Left cardiac atrium (tissue), 4 donors: Measurements from ENCODE around the gene DNAAF3. TPM values are rescaled to one million over a fixed set of nuclear protein-coding genes. Genes with fewer than 3 reads are reported as not detected.
"Not testable (repeated sequence)": the region's sequence is repeated elsewhere in the genome, so short reads cannot be mapped to it uniquely, and the experiment has no call there.

Source experiments
- ATAC-seq, 2 donors: fragments of 200-7000 bp; cut with Tn5 transposase; one replicate each; pipeline ENCODE4 v1.9.1; 2020; ENCODE audit warnings: mild to moderate bottlenecking in 2 of 2, moderate library complexity in 2 of 2
- DNase-seq: peaks from one replicate; pipeline ENCODE4 v3.0.0-alpha.2; 2020
- intact Hi-C, 2 donors: fragments of 100-400 bp; cut with DNase I; formaldehyde crosslinking; loops; one replicate each; pipeline versions ENCODE4 v1.14.1 to v1.15.1; 2022 to 2023
- long read RNA-seq: library from polyadenylated mRNA; unstranded; transcript quantifications from one replicate; pipeline ENCODE4 v2.0.0, GENCODE V29; 2021
- total RNA-seq, 2 donors: library from RNA; stranded (reverse); fragmentation: NEBNext Ultra II Directional; extraction: Animal tissue kit (Norgen Biotek cat#: 25700); gene quantifications; one replicate each; pipeline ENCODE4 v1.2.1, GENCODE V29; 2021
- donor health status: DM: no; HTN: yes; CAD: no.
- donor health status: DM: no; HTN: yes; CAD: no; lungs with severe emphysema.
- donor health status: DM: yes; HTN: yes; CAD: no.
- donor health status: Dilated cardiomyopathy.

Gene DNAAF3
- total RNA-seq = 1 to 10 TPM in 1 of 2 donors, under 1 TPM in 1; 0.41 to 1.1 TPM
- long read RNA-seq = 0 reads

DNA sequence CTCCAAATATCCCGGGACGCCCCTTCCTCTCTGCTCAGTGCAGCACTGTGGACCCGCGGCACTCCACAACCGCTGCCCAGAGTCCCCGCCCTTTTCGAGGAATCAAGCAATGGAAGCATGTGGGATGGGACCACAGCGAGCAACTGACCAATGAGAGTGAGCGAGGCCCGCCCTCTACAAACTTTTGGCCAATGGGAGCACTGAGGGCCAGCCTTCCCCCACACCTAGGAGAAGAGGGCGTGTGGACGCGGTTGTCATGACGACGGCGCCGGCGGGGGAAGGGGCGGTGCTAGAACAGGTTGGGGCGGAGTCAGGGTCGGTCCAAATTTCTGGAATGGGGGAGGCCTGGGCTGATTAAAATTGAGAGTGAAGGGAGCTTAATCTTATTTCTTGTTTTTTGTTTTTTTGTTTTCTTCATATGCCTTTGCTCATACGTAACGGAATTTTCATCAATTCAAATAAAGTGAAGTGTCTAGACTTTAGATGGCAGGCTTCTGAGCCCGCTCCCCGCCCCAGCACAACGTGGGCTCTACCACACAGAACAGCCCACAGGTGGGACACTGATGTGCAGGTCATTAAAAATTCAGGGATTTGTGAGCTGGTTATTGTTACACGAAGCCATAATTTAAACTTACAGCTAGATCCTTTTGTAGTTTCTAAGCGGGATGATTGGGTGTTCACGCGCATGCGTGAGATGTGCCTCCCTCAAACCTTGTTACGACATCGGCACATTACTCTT lies at the start of gene DNAAF3:
Gene DNAAF3, minus strand, starts transcription at position 84 of the 739 bp plus-strand sequence. CDS start 200 bp downstream, outside the sequence.
- DNase-seq (peak; percentile 95), ATAC-seq (peak; percentile 99 to 100)
- intact Hi-C loops = no loop called here

GRCh38 chr19:55213547-55213946 lies 47.1 kb upstream of the DNAAF3 start:
- DNase-seq (no peak), ATAC-seq (no peak)
- intact Hi-C loops = loop anchor here in 1 of 2 donors (10.0 kb wide), 1 partner anchor 51 kb away; no protein-coding TSS in a partner anchor

- DNase-seq = no peak
- no peak for ATAC-seq
- intact Hi-C loops = loop anchor here in 1 of 2 donors (10.0 kb wide), 1 partner anchor 52 kb away; no protein-coding TSS in a partner anchor
Measured at GRCh38 chr19:55212447-55212846, 46.0 kb upstream of the DNAAF3 start.

DNA sequence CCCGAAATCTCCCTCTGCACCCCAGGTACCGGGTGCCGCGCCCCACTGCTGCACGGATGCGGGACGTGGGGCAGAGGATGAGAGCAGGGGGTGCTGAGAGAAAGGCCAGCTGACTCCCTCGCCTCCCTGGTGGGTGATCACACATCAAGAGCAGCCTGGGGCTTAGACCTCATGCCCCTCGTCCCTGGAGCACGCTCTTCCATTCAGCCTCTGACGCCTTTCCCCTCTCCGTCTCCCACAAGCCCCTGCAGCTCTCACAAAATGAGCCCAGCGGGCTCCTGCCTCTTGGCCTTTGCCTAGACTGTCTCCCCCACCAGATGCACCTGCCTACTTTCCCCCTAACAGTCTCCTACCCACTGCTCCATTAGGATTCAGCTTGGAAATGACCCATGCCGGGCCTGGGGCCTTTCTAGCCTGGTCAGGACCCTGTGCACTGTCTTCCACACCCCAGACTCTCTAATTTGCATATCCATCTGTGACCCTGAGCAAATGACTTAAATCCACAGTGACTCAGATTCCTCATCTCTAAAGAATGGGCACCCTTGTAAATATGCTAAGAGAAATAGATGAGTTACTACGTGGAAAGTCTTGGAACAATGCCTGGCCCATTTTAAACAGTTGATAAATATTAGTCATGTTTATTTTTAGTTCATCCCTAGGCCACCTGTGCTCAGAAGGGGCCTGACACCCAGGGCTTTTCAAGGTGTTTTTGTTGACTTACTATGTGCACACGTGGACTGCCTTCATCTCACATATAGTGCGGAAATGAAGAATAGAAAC lies 43.5 kb upstream of the DNAAF3 start:
- peak in 1 of 2 donors; percentile 67 for ATAC-seq
- intact Hi-C loops = loop anchor here in 1 of 2 donors (10.0 kb wide), 1 partner anchor 55 kb away; no protein-coding TSS in a partner anchor
- no peak for DNase-seq

DNA sequence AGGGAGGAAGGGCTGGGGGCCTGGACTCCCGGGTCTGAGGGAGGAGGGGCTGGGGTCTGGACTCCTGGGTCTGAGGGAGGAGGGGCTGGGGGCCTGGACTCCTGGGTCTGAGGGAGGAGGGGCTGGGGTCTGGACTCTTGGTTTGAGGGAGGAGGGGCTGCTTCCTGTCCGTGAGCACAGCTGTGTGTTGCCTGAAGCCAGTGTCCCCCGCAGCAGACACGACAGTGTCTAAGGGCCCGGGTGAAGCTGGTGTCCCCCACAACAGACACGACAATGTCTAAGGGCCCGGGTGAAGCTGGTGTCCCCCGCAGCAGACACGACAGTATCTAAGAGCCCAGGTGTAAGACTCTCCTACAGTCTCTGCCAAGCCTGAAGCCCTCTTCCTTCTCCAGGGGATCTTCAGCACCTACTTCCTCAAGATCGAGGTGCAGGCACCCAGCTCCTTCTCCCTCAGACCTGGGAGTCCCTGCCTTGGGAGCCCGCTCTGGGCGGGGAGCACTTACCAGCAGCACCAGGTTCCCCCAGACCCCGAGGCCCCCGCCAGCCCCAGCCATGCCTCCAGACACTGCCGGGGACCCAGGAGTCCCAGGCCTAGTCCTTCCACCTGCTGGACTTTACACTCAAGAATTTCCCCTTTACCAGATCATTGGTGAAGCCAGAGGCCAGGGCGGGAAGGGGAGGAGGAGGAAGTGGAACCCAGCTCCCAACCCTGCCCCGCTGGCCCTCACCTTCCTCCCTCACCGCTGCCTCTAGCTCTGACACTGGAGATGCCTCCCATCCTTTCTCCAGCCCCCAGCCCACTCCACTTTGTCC lies 42.7 kb upstream of the DNAAF3 start, which contains the start of gene PTPRH:
Gene PTPRH, minus strand, starts transcription at position 622 of the 813 bp plus-strand sequence. Its CDS starts 68 bp downstream, at position 554.
- ATAC-seq = no peak
- no peak for DNase-seq
- intact Hi-C loops = no loop called here

DNA sequence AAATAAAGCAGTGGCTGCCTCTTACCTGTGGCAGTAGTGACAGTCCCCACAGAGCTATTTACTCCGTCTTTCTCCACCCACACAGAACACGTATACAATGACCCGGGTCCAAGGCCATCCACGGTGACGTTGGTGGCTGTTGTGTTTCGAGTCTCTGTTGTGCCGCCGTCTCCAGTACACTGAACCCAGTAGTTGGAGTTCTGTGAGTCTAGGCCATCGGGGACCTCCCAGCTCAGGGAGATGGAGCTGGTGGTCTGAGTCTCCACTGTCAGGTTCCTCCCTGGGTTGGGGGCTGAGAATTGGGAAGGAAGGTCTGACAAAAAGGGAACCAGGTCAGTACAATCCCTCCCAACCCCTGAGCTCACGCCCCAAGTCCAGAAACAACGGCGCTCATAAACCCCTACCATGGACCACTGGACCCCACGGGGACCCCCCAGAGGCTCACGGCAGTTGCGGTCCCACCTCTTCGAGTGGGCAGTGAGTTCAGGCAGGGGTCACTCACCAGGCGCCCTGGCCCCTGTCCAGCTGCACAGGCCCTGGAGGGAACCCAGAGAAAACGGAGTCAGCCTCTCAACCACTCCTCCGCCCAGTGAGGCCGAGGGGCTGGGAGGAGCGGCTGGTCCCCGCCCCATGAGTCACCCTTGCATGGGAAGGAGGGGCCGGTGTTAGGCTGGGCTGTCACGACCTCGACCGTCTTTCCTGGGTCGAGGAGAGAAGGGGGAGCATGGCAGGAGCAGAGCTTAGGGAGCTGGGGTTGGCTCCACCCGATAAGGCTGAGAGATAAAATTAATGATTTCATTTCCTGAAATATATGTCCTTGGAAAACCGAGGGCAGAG lies 40.5 kb upstream of the DNAAF3 start:
- intact Hi-C loops = no loop called here
- DNase-seq (peak; percentile 91), ATAC-seq (peak; percentile 97 to 98)

GRCh38 chr19:55202199-55202598 lies 35.8 kb upstream of the DNAAF3 start:
- DNase-seq, intact Hi-C loops, ATAC-seq: not testable (repeated sequence)

GRCh38 chr19:55199620-55200204 lies 33.3 kb upstream of the DNAAF3 start:
- DNase-seq = no peak
- intact Hi-C loops = no loop called here
- ATAC-seq = no peak

- ATAC-seq = no peak
- intact Hi-C loops = no loop called here
- DNase-seq = no peak
Measured at GRCh38 chr19:55198651-55199050, 32.2 kb upstream of the DNAAF3 start.

GRCh38 chr19:55197528-55197927 lies 31.1 kb upstream of the DNAAF3 start:
- peak in 1 of 2 donors; percentile 9 for ATAC-seq
- intact Hi-C loops = no loop called here
- DNase-seq = no peak

DNA sequence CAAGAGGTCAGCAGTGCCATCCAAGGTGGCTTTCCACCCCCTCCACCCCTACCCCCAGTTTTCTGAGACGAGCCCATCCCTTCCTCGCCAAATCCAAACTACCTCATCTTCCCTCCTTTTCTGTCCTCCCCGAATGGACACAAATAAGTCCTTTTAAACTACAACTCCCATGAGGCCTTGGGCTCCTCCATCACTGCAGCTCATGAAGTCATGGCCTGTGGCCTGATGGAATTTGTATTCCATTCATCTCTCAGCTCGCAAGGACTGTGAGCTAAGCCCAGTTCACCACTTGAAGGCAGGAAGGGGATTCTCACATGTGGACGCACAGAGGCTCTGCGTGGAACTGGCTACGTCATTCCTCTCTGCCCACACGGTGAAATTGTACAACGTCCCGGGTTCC lies 30.4 kb upstream of the DNAAF3 start:
- ATAC-seq (no peak), DNase-seq (no peak)
- intact Hi-C loops = no loop called here

- intact Hi-C loops = no loop called here
- ATAC-seq (no peak), DNase-seq (no peak)
Measured at GRCh38 chr19:55193481-55193880, 27.1 kb upstream of the DNAAF3 start.

DNA sequence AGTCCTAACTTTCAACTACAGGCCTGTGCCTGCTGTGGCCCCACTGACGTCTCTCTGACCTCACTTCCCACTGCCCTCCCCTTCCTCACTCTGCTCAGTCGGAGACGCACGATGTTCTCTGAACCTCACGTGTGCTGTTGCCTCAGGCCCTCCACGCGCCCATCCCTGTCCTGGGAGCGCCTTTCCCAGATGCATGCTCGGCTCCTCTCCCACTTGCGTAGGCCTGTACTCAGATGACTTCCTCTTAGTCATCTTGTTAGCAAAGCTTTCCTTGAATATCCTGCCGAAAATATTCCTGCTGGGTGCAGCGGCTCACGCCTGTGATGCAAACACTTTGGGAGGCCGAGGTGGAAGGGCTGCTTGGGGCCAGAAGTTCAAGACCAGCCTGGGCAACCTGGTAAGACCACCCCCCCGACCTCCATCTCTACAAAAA lies 23.0 kb upstream of the DNAAF3 start:
- DNase-seq (peak; percentile 50), ATAC-seq (peak; percentile 19 to 51)
- intact Hi-C loops = no loop called here

GRCh38 chr19:55188625-55189024 lies 22.2 kb upstream of the DNAAF3 start:
- no peak for ATAC-seq
- intact Hi-C loops = no loop called here

GRCh38 chr19:55186080-55186479 lies 19.7 kb upstream of the DNAAF3 start:
- DNase-seq (no peak), ATAC-seq (no peak)
- intact Hi-C loops = no loop called here

More at GRCh38 chr19:55188625-55189024, 22.2 kb upstream of the DNAAF3 start:
- no peak for DNase-seq

GRCh38 chr19:55181740-55182139 lies 15.3 kb upstream of the DNAAF3 start:
- no peak for DNase-seq
- ATAC-seq = no peak
- intact Hi-C loops = no loop called here

DNA sequence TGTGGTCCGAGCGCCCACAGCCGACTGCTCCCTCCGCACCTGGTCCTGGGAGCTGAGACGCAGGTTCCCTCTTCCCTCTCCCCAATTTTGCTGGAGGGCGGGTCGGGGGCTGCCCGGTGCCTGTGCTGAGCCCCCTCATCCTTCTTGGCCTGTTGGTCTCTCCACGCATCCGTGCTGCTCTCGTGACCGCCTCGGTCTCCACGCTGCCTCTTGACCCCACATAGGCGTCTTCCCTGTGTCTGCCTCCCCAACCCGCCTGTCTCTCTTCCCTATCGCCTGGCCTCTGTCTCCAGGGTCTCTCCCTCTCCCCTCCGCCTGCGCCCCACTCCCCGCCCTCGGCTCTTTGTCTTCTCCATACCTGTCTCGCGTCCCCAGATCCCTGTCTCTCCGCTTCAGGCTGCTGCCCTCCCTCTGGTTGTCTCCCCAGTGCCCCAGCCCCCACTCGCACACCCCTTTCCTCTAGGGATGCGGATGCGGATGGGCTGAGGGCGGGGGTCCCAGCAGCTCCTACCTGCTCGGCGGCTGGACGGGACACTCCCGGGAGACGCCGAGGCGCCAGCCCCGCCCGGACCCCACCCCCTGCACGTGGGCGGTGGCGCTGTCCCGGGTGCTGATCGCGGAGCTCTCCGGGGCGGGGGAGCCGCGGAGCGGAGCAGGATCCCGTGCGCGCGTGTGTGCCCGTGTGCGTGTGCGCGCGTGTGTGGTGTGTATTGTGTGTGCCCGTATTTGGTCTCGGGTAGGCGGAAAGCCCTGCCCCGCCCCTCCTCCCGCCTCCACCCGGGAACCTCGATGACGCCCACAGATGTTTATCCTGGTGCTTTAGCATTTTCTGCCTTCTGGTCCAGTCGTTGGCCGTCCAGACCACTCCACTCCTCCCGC lies 13.4 kb upstream of the DNAAF3 start, which contains the start of gene SYT5:
Gene SYT5, minus strand, starts transcription at position 684 of the 879 bp plus-strand sequence. CDS start 1,248 bp downstream, outside the sequence.
- no peak for DNase-seq
- ATAC-seq = peak; percentile 87 to 89
- intact Hi-C loops = no loop called here
